Type B pancreatic cell (in vitro differentiated cells): Measurements from ENCODE around the gene NUMB. TPM values are rescaled to one million over a fixed set of nuclear protein-coding genes. Genes with fewer than 3 reads are reported as not detected.

Source experiments
- DNase-seq: peaks from one replicate; pipeline ENCODE4 v3.0.0; 2021; ENCODE audit warnings: mixed read lengths; ENCODE audit not compliant: unreplicated experiment; ENCODE audit errors: extremely low spot score
- H3K27ac Mint-ChIP-seq: 2 replicates; pipeline ENCODE4 v1.8.0; 2021; ENCODE audit warnings: mild to moderate bottlenecking, mixed read lengths
- H3K27me3 Mint-ChIP-seq: 2 replicates; pipeline ENCODE4 v1.8.0; 2021; ENCODE audit warnings: mixed read lengths
- H3K36me3 Mint-ChIP-seq: 2 replicates; pipeline ENCODE4 v1.8.0; 2021; ENCODE audit warnings: mixed read lengths
- H3K4me1 Mint-ChIP-seq: one replicate; pipeline ENCODE4 v1.8.0; 2021; ENCODE audit warnings: mixed read lengths; ENCODE audit not compliant: unreplicated experiment
- H3K4me3 Mint-ChIP-seq: 2 replicates; pipeline ENCODE4 v1.8.0; 2021; ENCODE audit warnings: mild to moderate bottlenecking, mixed read lengths
- H3K9me3 Mint-ChIP-seq: 2 replicates; pipeline ENCODE4 v1.8.0; 2021; ENCODE audit warnings: mixed read lengths
- CTCF ChIP-seq: fragments of 200-600 bp; sonication (generic); conservative IDR thresholded peaks from 2 replicates; pipeline ENCODE4 v1.5.0; 2021; ENCODE audit warnings: antibody characterized with exemption, mild to moderate bottlenecking
- total RNA-seq: library from RNA; stranded (reverse); gene quantifications from 2 replicates; pipeline ENCODE4 v1.2.1, GENCODE V29; 2021; ENCODE audit warnings: low replicate concordance

NUMB gene
- total RNA-seq, 1 donor from 2014 or later = 64.5 TPM

GRCh38 chr14:73264080-73264884 is 194.1 kb downstream of the NUMB start:
- no peak for TF ChIP-seq CTCF
- no peak overlapping the region for H3K27ac Mint-ChIP-seq
- DNase-seq = no peak
- no peaks in the 10 kb centered on the region for H3K9me3 Mint-ChIP-seq
- H3K4me1 Mint-ChIP-seq = no peaks in the 10 kb centered on the region
- no peaks in the 10 kb centered on the region for H3K36me3 Mint-ChIP-seq
- H3K27me3 Mint-ChIP-seq = no peaks in the 10 kb centered on the region
- no peak overlapping the region for H3K4me3 Mint-ChIP-seq

GRCh38 chr14:73263606-73264005 is 194.7 kb downstream of the NUMB start:
- H3K4me1 Mint-ChIP-seq = no peaks in the 10 kb centered on the region
- DNase-seq = no peak
- no peak for TF ChIP-seq CTCF
- H3K27me3 Mint-ChIP-seq = no peaks in the 10 kb centered on the region
- H3K36me3 Mint-ChIP-seq = no peaks in the 10 kb centered on the region
- H3K27ac Mint-ChIP-seq = no peak overlapping the region
- H3K9me3 Mint-ChIP-seq = no peaks in the 10 kb centered on the region
- H3K4me3 Mint-ChIP-seq = no peak overlapping the region

- Mint-ChIP-seq H3K4me3 (no peak overlapping the region), H3K27ac (no peak overlapping the region), H3K9me3 (no peaks in the 10 kb centered on the region), H3K27me3 (no peaks in the 10 kb centered on the region), H3K36me3 (no peaks in the 10 kb centered on the region), H3K4me1 (no peaks in the 10 kb centered on the region)
- DNase-seq = peak; percentile 66
- no peak for TF ChIP-seq CTCF
Observed at GRCh38 chr14:73262427-73263183, 195.7 kb downstream of the NUMB start.

- no peaks in the 10 kb centered on the region for H3K4me1 Mint-ChIP-seq
- H3K36me3 Mint-ChIP-seq = no peaks in the 10 kb centered on the region
- H3K9me3 Mint-ChIP-seq = no peaks in the 10 kb centered on the region
- H3K27me3 Mint-ChIP-seq = no peaks in the 10 kb centered on the region
- H3K4me3 Mint-ChIP-seq = no peak overlapping the region
- DNase-seq = no peak
- TF ChIP-seq CTCF = no peak
- no peak overlapping the region for H3K27ac Mint-ChIP-seq
Observed at GRCh38 chr14:73261520-73262426, 196.6 kb downstream of the NUMB start.

GRCh38 chr14:73261075-73261474 is 197.3 kb downstream of the NUMB start:
- TF ChIP-seq CTCF = no peak
- no peak for DNase-seq
- no peaks in the 10 kb centered on the region for H3K9me3 Mint-ChIP-seq
- H3K4me3 Mint-ChIP-seq = no peak overlapping the region
- no peaks in the 10 kb centered on the region for H3K36me3 Mint-ChIP-seq
- no peak overlapping the region for H3K27ac Mint-ChIP-seq
- H3K27me3 Mint-ChIP-seq = no peaks in the 10 kb centered on the region
- no peaks in the 10 kb centered on the region for H3K4me1 Mint-ChIP-seq
